GM23338 (cell line): ENCODE data around the gene BABAM1.

ENCODE experiments used
- EZH2phosphoT487 ChIP-seq: fragments of 200-600 bp; sonication (generic); IDR thresholded peaks from one replicate; pipeline ENCODE4 v1.8.1; 2018; ENCODE audit warnings: antibody characterized with exemption; ENCODE audit not compliant: unreplicated experiment
- NANOG ChIP-seq: IDR thresholded peaks from 2 replicates; pipeline ENCODE4 v1.6.1; 2016; ENCODE audit warnings: antibody characterized with exemption, borderline replicate concordance
- ZNF331 ChIP-seq: fragments of 250-450 bp; sonication (Bioruptor Pico); IDR thresholded peaks from 2 replicates; pipeline ENCODE4 v1.5.0; 2020; ENCODE audit warnings: low read depth, mild to moderate bottlenecking, moderate library complexity
- TF ChIP-seq, protein P1 (sequence below), 2 experiments: fragments of 200-600 bp in 1 of 2; sonication (generic) in 1 of 2; conservative IDR thresholded peaks; 2 replicates each; pipeline versions ENCODE4 v1.5.1 to v1.6.1; 2016 to 2017; ENCODE audit warnings: antibody characterized with exemption in 2 of 2, low read depth in 2 of 2, mild to moderate bottlenecking in 2 of 2, moderate library complexity in 1 of 2
- TF ChIP-seq, protein P2 (sequence below): IDR thresholded peaks from 2 replicates; pipeline ENCODE4 v1.6.1; 2016; ENCODE audit warnings: antibody characterized with exemption

DNA sequence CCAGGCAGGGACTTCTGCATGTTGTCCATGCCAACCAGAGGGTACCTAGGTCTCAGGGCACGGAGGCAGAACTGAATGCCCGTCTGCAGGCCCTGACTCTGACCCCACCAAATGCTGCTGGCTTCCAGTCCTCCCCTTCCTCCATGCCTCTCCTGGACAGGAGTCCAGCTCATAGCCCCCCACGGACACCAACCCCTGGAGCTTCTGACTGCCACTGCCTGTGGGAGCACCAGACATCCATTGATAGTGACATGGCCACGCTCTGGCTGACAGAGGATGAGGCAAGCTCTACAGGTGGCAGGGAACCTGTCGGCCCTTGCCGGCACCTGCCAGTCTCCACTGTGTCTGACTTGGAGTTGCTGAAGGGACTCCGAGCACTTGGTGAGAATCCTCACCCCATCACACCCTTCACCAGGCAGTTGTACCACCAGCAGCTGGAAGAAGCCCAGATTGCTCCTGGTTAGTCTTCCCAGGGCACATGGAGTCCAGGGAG, 16.3 kb downstream of the BABAM1 start:
- TF ChIP-seq, protein P1, sequence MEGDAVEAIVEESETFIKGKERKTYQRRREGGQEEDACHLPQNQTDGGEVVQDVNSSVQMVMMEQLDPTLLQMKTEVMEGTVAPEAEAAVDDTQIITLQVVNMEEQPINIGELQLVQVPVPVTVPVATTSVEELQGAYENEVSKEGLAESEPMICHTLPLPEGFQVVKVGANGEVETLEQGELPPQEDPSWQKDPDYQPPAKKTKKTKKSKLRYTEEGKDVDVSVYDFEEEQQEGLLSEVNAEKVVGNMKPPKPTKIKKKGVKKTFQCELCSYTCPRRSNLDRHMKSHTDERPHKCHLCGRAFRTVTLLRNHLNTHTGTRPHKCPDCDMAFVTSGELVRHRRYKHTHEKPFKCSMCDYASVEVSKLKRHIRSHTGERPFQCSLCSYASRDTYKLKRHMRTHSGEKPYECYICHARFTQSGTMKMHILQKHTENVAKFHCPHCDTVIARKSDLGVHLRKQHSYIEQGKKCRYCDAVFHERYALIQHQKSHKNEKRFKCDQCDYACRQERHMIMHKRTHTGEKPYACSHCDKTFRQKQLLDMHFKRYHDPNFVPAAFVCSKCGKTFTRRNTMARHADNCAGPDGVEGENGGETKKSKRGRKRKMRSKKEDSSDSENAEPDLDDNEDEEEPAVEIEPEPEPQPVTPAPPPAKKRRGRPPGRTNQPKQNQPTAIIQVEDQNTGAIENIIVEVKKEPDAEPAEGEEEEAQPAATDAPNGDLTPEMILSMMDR (conservative IDR thresholded peaks at IDR 0.05; ENCODE audit: low read depth in 2 of 2) = no peak
- TF ChIP-seq NANOG = no peak
- TF ChIP-seq ZNF331 (CRISPR knock-in tag) = no peak
- no peak for TF ChIP-seq EZH2phosphoT487
- TF ChIP-seq, protein P2, sequence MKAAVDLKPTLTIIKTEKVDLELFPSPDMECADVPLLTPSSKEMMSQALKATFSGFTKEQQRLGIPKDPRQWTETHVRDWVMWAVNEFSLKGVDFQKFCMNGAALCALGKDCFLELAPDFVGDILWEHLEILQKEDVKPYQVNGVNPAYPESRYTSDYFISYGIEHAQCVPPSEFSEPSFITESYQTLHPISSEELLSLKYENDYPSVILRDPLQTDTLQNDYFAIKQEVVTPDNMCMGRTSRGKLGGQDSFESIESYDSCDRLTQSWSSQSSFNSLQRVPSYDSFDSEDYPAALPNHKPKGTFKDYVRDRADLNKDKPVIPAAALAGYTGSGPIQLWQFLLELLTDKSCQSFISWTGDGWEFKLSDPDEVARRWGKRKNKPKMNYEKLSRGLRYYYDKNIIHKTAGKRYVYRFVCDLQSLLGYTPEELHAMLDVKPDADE = no peak
